GM12878 (cell line): Measurements from ENCODE around the gene TXNDC8.

Experiments used
- CBFB ChIP-seq: IDR thresholded peaks from 2 replicates; pipeline ENCODE4 v1.6.1; 2016; ENCODE audit warnings: antibody characterized with exemption, low read depth
- CEBPB ChIP-seq, 2 experiments: fragments of 150-350 bp in 1 of 2; IDR thresholded peaks; 2 replicates each; pipeline ENCODE4 v1.6.1; 2012 to 2014; ENCODE audit warnings: low read depth in 2 of 2, low read length in 2 of 2, borderline replicate concordance in 1 of 2, inconsistent platforms in 1 of 2
- GATAD2B ChIP-seq: fragments of 450-650 bp; conservative IDR thresholded peaks from 2 replicates; pipeline ENCODE4 v1.6.1; 2017; ENCODE audit warnings: low read depth, mild to moderate bottlenecking, moderate library complexity
- KAT2A ChIP-seq: conservative IDR thresholded peaks from 2 replicates; pipeline ENCODE4 v1.6.1; 2011; ENCODE audit warnings: low read depth, low read length; ENCODE audit not compliant: control insufficient read depth
- KDM1A ChIP-seq: fragments of 200-600 bp; sonication (generic); IDR thresholded peaks from 2 replicates; pipeline ENCODE4 v1.6.1; 2016; ENCODE audit warnings: borderline replicate concordance
- PAX8 ChIP-seq: fragments of 450-650 bp; IDR thresholded peaks from 2 replicates; pipeline ENCODE4 v1.6.1; 2017; ENCODE audit warnings: mild to moderate bottlenecking, moderate library complexity
- POLR2A ChIP-seq: IDR thresholded peaks from 2 replicates; pipeline ENCODE4 v1.6.1; 2011; ENCODE audit warnings: low read depth, mild to moderate bottlenecking, low read length
- SMC3 ChIP-seq: IDR thresholded peaks from 2 replicates; pipeline ENCODE4 v1.6.1; 2011; ENCODE audit warnings: low read length, improper control_type of control experiment, borderline replicate concordance
- SP1 ChIP-seq: IDR thresholded peaks from one replicate; pipeline ENCODE4 v1.6.1; 2011; ENCODE audit warnings: low read depth, low read length
- TAF1 ChIP-seq: IDR thresholded peaks from 2 replicates; pipeline ENCODE4 v1.6.1; 2011; ENCODE audit warnings: mild to moderate bottlenecking, low read depth, low read length, borderline replicate concordance
- TCF3 ChIP-seq: IDR thresholded peaks from 2 replicates; pipeline ENCODE4 v1.6.1; 2012; ENCODE audit warnings: low read depth, mild to moderate bottlenecking, low read length, borderline replicate concordance; ENCODE audit not compliant: insufficient read depth
- TF ChIP-seq, protein P1 (sequence below): IDR thresholded peaks from 2 replicates; pipeline ENCODE4 v1.6.1; 2012; ENCODE audit warnings: mild to moderate bottlenecking, low read depth, low read length
- TF ChIP-seq, protein P2 (sequence below), 3 experiments: IDR thresholded peaks in 2 of 3; conservative IDR thresholded peaks in 1 of 3; 2 replicates each; pipeline ENCODE4 v1.5.1; 2011; ENCODE audit warnings: low read depth in 3 of 3, low read length in 3 of 3, mild to moderate bottlenecking in 3 of 3, control low read depth in 2 of 3, moderate library complexity in 2 of 3, inconsistent platforms in 1 of 3, mixed read lengths in 1 of 3; ENCODE audit not compliant: control insufficient read depth in 2 of 3, insufficient read depth in 1 of 3; ENCODE audit errors: extremely low read depth in 1 of 3

DNA sequence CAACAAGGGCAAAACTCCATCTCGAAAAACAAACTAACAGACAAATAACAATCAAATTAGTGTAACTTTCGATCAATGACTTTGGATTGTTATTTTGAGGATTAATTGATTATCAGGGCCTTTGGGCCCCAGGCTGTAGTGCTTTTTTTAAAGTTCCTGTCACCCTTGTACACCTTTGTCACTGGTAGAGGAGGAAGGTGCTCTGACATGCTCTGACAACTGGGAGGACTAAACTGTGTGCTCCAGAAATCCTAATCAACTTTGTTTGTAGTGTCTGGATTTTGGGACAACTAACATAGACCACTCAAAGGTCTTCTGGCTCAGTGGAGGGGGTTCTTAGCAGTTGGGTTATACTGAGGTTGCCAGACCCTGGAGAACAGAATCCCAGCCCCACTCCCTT is 83.2 kb downstream of the TXNDC8 start:
- TF ChIP-seq SMC3 (no peak), TAF1 (no peak), CEBPB (IDR thresholded peaks at IDR 0.05; ENCODE audit: borderline replicate concordance in 1 of 2, low read depth in 2 of 2, low read length in 2 of 2) (no peak), KAT2A (no peak), POLR2A (no peak), SP1 (no peak), TCF3 (no peak), PAX8 (no peak), CBFB (no peak), GATAD2B (no peak), KDM1A (no peak)
- TF ChIP-seq, protein P1, sequence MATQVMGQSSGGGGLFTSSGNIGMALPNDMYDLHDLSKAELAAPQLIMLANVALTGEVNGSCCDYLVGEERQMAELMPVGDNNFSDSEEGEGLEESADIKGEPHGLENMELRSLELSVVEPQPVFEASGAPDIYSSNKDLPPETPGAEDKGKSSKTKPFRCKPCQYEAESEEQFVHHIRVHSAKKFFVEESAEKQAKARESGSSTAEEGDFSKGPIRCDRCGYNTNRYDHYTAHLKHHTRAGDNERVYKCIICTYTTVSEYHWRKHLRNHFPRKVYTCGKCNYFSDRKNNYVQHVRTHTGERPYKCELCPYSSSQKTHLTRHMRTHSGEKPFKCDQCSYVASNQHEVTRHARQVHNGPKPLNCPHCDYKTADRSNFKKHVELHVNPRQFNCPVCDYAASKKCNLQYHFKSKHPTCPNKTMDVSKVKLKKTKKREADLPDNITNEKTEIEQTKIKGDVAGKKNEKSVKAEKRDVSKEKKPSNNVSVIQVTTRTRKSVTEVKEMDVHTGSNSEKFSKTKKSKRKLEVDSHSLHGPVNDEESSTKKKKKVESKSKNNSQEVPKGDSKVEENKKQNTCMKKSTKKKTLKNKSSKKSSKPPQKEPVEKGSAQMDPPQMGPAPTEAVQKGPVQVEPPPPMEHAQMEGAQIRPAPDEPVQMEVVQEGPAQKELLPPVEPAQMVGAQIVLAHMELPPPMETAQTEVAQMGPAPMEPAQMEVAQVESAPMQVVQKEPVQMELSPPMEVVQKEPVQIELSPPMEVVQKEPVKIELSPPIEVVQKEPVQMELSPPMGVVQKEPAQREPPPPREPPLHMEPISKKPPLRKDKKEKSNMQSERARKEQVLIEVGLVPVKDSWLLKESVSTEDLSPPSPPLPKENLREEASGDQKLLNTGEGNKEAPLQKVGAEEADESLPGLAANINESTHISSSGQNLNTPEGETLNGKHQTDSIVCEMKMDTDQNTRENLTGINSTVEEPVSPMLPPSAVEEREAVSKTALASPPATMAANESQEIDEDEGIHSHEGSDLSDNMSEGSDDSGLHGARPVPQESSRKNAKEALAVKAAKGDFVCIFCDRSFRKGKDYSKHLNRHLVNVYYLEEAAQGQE: no peak
- TF ChIP-seq, protein P2, sequence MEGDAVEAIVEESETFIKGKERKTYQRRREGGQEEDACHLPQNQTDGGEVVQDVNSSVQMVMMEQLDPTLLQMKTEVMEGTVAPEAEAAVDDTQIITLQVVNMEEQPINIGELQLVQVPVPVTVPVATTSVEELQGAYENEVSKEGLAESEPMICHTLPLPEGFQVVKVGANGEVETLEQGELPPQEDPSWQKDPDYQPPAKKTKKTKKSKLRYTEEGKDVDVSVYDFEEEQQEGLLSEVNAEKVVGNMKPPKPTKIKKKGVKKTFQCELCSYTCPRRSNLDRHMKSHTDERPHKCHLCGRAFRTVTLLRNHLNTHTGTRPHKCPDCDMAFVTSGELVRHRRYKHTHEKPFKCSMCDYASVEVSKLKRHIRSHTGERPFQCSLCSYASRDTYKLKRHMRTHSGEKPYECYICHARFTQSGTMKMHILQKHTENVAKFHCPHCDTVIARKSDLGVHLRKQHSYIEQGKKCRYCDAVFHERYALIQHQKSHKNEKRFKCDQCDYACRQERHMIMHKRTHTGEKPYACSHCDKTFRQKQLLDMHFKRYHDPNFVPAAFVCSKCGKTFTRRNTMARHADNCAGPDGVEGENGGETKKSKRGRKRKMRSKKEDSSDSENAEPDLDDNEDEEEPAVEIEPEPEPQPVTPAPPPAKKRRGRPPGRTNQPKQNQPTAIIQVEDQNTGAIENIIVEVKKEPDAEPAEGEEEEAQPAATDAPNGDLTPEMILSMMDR (IDR thresholded peaks at IDR 0.05 in 2 of 3, conservative IDR thresholded peaks at IDR 0.05 in 1 of 3; ENCODE audit: control insufficient read depth in 2 of 3, extremely low read depth in 1 of 3, insufficient read depth in 1 of 3, low read depth in 3 of 3, low read length in 3 of 3): no peak
